Panc1 (cell line): Measurements from ENCODE around the gene ATP2B2. TPM values are rescaled to one million over a fixed set of nuclear protein-coding genes. Genes with fewer than 3 reads are reported as not detected.

Experiments
- ATAC-seq: fragments of 200-7000 bp; cut with Tn5 transposase; 2 replicates; pipeline ENCODE4 v1.9.1; 2020; ENCODE audit warnings: mild to moderate bottlenecking, moderate library complexity
- BruUV-seq: library from RNA; stranded (reverse); fragments of 400-500 nt; replicated peaks from 2 replicates; lab custom pipeline; 2021; lab: Mats Ljungman, UMichigan
- CTCF ChIA-PET: fragments of 300-600 bp; sonication (Branson Sonifier 250); formaldehyde crosslinking; loops from one replicate; lab custom pipeline; 2022; ENCODE audit warnings: antibody characterized with exemption; lab: Charles Lee
- POLR2A ChIA-PET: fragments of 300-600 bp; sonication (Branson Sonifier 250); formaldehyde crosslinking; loops from one replicate; lab custom pipeline; 2022; ENCODE audit warnings: antibody characterized with exemption; lab: Charles Lee
- DNase-seq: peaks from one replicate; pipeline ENCODE4 v3.0.0-alpha.2; 2010; ENCODE audit warnings: low read depth, low spot score
- H3K27ac ChIP-seq: 2 replicates; pipeline ENCODE4 v1.5.1; 2011; ENCODE audit warnings: mild to moderate bottlenecking, low read length, inconsistent platforms
- H3K27me3 ChIP-seq: fragments of 200-500 bp; sonication (Bioruptor generic); 2 replicates; pipeline ENCODE4 v1.6.0; 2014; ENCODE audit warnings: low read length, inconsistent platforms; ENCODE audit not compliant: control insufficient read depth, insufficient read depth
- H3K36me3 ChIP-seq: fragments of 200-500 bp; sonication (Bioruptor generic); 2 replicates; pipeline ENCODE4 v1.5.1; 2014; ENCODE audit warnings: inconsistent platforms, mild to moderate bottlenecking, low read length, moderate library complexity; ENCODE audit not compliant: control insufficient read depth, insufficient read depth
- H3K4me1 ChIP-seq: 2 replicates; pipeline ENCODE4 v1.5.1; 2011; ENCODE audit warnings: inconsistent platforms, mild to moderate bottlenecking, low read length, moderate library complexity; ENCODE audit not compliant: control insufficient read depth, insufficient read depth
- H3K4me3 ChIP-seq, 2 experiments: 2 replicates each; pipeline ENCODE4 v1.5.1; 2011 to 2012; ENCODE audit warnings: low read depth in 2 of 2, low read length in 2 of 2, mild to moderate bottlenecking in 2 of 2, inconsistent platforms in 1 of 2, moderate library complexity in 1 of 2
- H3K9me3 ChIP-seq: fragments of 200-500 bp; sonication (Bioruptor generic); 2 replicates; pipeline ENCODE4 v1.5.1; 2014; ENCODE audit warnings: low read depth, mild to moderate bottlenecking, inconsistent platforms, low read length, moderate library complexity; ENCODE audit not compliant: control insufficient read depth, insufficient read depth
- POLR2AphosphoS5 ChIP-seq: IDR thresholded peaks from 2 replicates; pipeline ENCODE4 v1.6.1; 2012; ENCODE audit warnings: mild to moderate bottlenecking, low read depth, low read length, moderate library complexity
- SIN3A ChIP-seq: IDR thresholded peaks from 2 replicates; pipeline ENCODE4 v1.6.1; 2012; ENCODE audit warnings: low read depth, mild to moderate bottlenecking, low read length, moderate library complexity, borderline replicate concordance; ENCODE audit not compliant: insufficient read depth
- TCF7L2 ChIP-seq: IDR thresholded peaks from 2 replicates; pipeline ENCODE4 v1.6.1; 2011; ENCODE audit warnings: mild to moderate bottlenecking, low read depth, low read length, inconsistent platforms
- in situ Hi-C: cut with HindIII; loops from 2 replicates; pipeline ENCODE4 v1.10.0; 2016; ENCODE audit warnings: low sequenced_read_pairs, low pct_unique_long_range_greater_than_20kb
- intact Hi-C: fragments of 100-400 bp; cut with micrococcal nuclease; formaldehyde crosslinking; loops from one replicate; pipeline ENCODE4 v1.10.0; 2022; ENCODE audit not compliant: unreplicated experiment
- total RNA-seq: library from RNA; stranded (reverse); gene quantifications from one replicate; pipeline ENCODE4 v1.2.1, GENCODE V29; 2021; ENCODE audit not compliant: unreplicated experiment
- TF ChIP-seq, protein P1 (sequence below), 2 experiments: IDR thresholded peaks; 2 replicates each; pipeline ENCODE4 v1.6.1; 2011 to 2012; ENCODE audit warnings: low read depth in 2 of 2, control low read depth in 1 of 2, low read length in 1 of 2, mild to moderate bottlenecking in 1 of 2, moderate library complexity in 1 of 2; ENCODE audit not compliant: insufficient read depth in 1 of 2
- TF ChIP-seq, protein P2 (sequence below): fragments of 450-650 bp; IDR thresholded peaks from 2 replicates; pipeline ENCODE4 v1.5.1; 2017; ENCODE audit warnings: mild to moderate bottlenecking

ATP2B2 gene
- total RNA-seq, 1 experiment from 2014 or later, result not detected

GRCh38 chr3:10497439-10497838 lies 7.9 kb downstream of the ATP2B2 start:
- POLR2A ChIA-PET, result no interaction called here
- intact Hi-C loops (no loop called here), in situ Hi-C loops (no loop called here)
- Histone ChIP-seq H3K36me3 (no peaks in the 10 kb centered on the region), H3K27me3 (no peaks in the 10 kb centered on the region), H3K4me3 (no peak overlapping the region), H3K9me3 (no peaks in the 10 kb centered on the region), H3K27ac (no peak overlapping the region), H3K4me1 (no peaks in the 10 kb centered on the region)
- BruUV-seq, result no TSS peak
- ATAC-seq (no peak), DNase-seq (no peak)
- TF ChIP-seq, protein P1, sequence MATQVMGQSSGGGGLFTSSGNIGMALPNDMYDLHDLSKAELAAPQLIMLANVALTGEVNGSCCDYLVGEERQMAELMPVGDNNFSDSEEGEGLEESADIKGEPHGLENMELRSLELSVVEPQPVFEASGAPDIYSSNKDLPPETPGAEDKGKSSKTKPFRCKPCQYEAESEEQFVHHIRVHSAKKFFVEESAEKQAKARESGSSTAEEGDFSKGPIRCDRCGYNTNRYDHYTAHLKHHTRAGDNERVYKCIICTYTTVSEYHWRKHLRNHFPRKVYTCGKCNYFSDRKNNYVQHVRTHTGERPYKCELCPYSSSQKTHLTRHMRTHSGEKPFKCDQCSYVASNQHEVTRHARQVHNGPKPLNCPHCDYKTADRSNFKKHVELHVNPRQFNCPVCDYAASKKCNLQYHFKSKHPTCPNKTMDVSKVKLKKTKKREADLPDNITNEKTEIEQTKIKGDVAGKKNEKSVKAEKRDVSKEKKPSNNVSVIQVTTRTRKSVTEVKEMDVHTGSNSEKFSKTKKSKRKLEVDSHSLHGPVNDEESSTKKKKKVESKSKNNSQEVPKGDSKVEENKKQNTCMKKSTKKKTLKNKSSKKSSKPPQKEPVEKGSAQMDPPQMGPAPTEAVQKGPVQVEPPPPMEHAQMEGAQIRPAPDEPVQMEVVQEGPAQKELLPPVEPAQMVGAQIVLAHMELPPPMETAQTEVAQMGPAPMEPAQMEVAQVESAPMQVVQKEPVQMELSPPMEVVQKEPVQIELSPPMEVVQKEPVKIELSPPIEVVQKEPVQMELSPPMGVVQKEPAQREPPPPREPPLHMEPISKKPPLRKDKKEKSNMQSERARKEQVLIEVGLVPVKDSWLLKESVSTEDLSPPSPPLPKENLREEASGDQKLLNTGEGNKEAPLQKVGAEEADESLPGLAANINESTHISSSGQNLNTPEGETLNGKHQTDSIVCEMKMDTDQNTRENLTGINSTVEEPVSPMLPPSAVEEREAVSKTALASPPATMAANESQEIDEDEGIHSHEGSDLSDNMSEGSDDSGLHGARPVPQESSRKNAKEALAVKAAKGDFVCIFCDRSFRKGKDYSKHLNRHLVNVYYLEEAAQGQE (IDR thresholded peaks at IDR 0.05; ENCODE audit: insufficient read depth in 1 of 2, low read depth in 2 of 2, low read length in 1 of 2), result no peak
- TF ChIP-seq POLR2AphosphoS5 (no peak), TCF7L2 (no peak), SIN3A (no peak)
- TF ChIP-seq, protein P2, sequence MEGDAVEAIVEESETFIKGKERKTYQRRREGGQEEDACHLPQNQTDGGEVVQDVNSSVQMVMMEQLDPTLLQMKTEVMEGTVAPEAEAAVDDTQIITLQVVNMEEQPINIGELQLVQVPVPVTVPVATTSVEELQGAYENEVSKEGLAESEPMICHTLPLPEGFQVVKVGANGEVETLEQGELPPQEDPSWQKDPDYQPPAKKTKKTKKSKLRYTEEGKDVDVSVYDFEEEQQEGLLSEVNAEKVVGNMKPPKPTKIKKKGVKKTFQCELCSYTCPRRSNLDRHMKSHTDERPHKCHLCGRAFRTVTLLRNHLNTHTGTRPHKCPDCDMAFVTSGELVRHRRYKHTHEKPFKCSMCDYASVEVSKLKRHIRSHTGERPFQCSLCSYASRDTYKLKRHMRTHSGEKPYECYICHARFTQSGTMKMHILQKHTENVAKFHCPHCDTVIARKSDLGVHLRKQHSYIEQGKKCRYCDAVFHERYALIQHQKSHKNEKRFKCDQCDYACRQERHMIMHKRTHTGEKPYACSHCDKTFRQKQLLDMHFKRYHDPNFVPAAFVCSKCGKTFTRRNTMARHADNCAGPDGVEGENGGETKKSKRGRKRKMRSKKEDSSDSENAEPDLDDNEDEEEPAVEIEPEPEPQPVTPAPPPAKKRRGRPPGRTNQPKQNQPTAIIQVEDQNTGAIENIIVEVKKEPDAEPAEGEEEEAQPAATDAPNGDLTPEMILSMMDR, result no peak
- CTCF ChIA-PET, result no interaction called here

DNA sequence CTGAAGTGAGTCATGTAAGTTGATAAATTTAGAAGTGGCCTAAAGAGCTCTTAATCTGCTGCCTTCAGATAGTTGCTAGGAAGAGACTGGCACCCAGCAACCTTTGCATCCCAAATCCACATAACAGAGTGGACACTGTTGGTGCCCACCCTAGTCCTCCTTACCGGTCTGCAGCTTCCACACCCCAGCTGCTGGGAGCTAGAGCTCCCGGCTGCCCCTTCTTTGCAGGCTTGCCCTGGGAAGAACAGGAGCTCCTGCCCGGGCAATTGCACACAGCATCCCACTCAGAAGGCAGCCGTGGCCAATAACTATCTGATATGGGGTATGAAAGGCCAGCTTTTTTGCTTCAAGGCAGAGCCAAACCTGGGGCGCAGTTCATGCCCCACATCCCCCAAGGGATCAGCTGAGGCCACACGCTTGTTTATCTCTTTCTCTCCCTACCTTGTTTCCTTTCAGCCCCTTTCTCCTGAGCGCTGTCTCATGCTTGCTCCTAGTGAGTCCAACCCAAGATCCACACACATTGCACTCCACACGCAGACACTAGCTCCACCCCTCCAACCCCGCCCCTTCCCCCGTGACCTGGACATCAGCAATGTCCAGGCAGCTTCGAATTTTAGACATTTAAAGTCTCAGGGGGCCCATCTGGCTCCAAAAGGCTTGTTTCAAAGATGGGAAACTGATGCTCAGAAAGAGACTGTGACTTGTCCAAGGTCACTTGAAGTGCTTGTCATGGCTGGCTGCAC lies 9.1 kb downstream of the ATP2B2 start:
- ChIA-PET POLR2A (interaction anchor here (0.6 kb wide), 1 partner anchor 1875 kb away, joined by 4 read pairs; no protein-coding TSS in a partner anchor), CTCF (no interaction called here)
- in situ Hi-C loops (no loop called here), intact Hi-C loops (no loop called here)
- BruUV-seq, result no TSS peak
- Histone ChIP-seq H3K27ac (no peak overlapping the region), H3K4me3 (no peak overlapping the region), H3K27me3 (no peaks in the 10 kb centered on the region), H3K4me1 (no peaks in the 10 kb centered on the region), H3K9me3 (no peaks in the 10 kb centered on the region), H3K36me3 (no peaks in the 10 kb centered on the region)
- TF ChIP-seq, protein P1 (IDR thresholded peaks at IDR 0.05; ENCODE audit: insufficient read depth in 1 of 2, low read depth in 2 of 2, low read length in 1 of 2), result no peak
- TF ChIP-seq POLR2AphosphoS5, result no peak
- DNase-seq (no peak), ATAC-seq (no peak)
